HEK293 (cell line): ENCODE results near the gene CORO7.

ENCODE experiments used
- BCL11A ChIP-seq: fragments of 450-650 bp; formaldehyde crosslinking; IDR thresholded peaks from 2 replicates; pipeline ENCODE4 v1.5.1; 2016; ENCODE audit warnings: low read depth, missing biosample characterization, missing genetic modification characterization
- BCL11B ChIP-seq: fragments of 450-650 bp; formaldehyde crosslinking; IDR thresholded peaks from 2 replicates; pipeline ENCODE4 v1.5.1; 2016; ENCODE audit warnings: low read depth, missing biosample characterization, missing genetic modification characterization
- GLIS1 ChIP-seq: fragments of 450-650 bp; formaldehyde crosslinking; IDR thresholded peaks from 2 replicates; pipeline ENCODE4 v1.5.1; 2016; ENCODE audit warnings: missing biosample characterization, missing genetic modification characterization
- HOXC10 ChIP-seq: sonication (generic); formaldehyde crosslinking; IDR thresholded peaks from 2 replicates; pipeline ENCODE4 v1.8.1; 2023; ENCODE audit warnings: mild to moderate bottlenecking, missing genetic modification reagents
- KLF7 ChIP-seq: fragments of 450-650 bp; formaldehyde crosslinking; IDR thresholded peaks from 2 replicates; pipeline ENCODE4 v1.5.1; 2016; ENCODE audit warnings: missing biosample characterization, missing genetic modification characterization, borderline replicate concordance
- KLF9 ChIP-seq: fragments of 450-650 bp; formaldehyde crosslinking; IDR thresholded peaks from 2 replicates; pipeline ENCODE4 v1.5.1; 2016; ENCODE audit warnings: missing biosample characterization, missing genetic modification characterization, low read depth
- SP3 ChIP-seq: fragments of 450-650 bp; formaldehyde crosslinking; IDR thresholded peaks from 2 replicates; pipeline ENCODE4 v1.5.1; 2016; ENCODE audit warnings: missing biosample characterization, missing genetic modification characterization
- ZBTB21 ChIP-seq: fragments of 450-650 bp; formaldehyde crosslinking; IDR thresholded peaks from 2 replicates; pipeline ENCODE4 v1.5.1; 2017; ENCODE audit warnings: missing biosample characterization, missing genetic modification characterization
- ZNF169 ChIP-seq: fragments of 450-650 bp; formaldehyde crosslinking; IDR thresholded peaks from 2 replicates; pipeline ENCODE4 v1.5.1; 2016; ENCODE audit warnings: missing biosample characterization, missing genetic modification characterization
- ZNF214 ChIP-seq: fragments of 450-650 bp; formaldehyde crosslinking; IDR thresholded peaks from 2 replicates; pipeline ENCODE4 v1.5.1; 2017; ENCODE audit warnings: missing biosample characterization, mild to moderate bottlenecking, missing genetic modification characterization, borderline replicate concordance
- ZNF658 ChIP-seq: fragments of 450-650 bp; formaldehyde crosslinking; IDR thresholded peaks from 2 replicates; pipeline ENCODE4; 2016; ENCODE audit warnings: missing biosample characterization, missing genetic modification characterization
- ZSCAN30 ChIP-seq: fragments of 450-650 bp; IDR thresholded peaks from 2 replicates; pipeline ENCODE4 v1.5.1; 2018; ENCODE audit warnings: missing biosample characterization, mild to moderate bottlenecking, missing genetic modification characterization, moderate library complexity
- TF ChIP-seq, protein P1 (sequence below): fragments of 450-650 bp; formaldehyde crosslinking; IDR thresholded peaks from 2 replicates; pipeline ENCODE4 v1.5.1; 2016; ENCODE audit warnings: missing biosample characterization, missing genetic modification characterization
- TF ChIP-seq, protein P2 (sequence below): fragments of 450-650 bp; formaldehyde crosslinking; IDR thresholded peaks from 2 replicates; pipeline ENCODE4 v1.5.1; 2016; ENCODE audit warnings: missing biosample characterization, missing genetic modification characterization
- TF ChIP-seq, protein P3 (sequence below): fragments of 450-650 bp; IDR thresholded peaks from 2 replicates; pipeline ENCODE4 v1.5.1; 2018; ENCODE audit warnings: missing biosample characterization, mild to moderate bottlenecking, missing genetic modification characterization
- TF ChIP-seq, protein P4 (sequence below): fragments of 450-650 bp; formaldehyde crosslinking; IDR thresholded peaks from 2 replicates; pipeline ENCODE4 v1.5.1; 2017; ENCODE audit warnings: missing biosample characterization, missing genetic modification characterization
- TF ChIP-seq, protein P5 (sequence below): fragments of 450-650 bp; formaldehyde crosslinking; IDR thresholded peaks from 2 replicates; pipeline ENCODE4 v1.5.1; 2016; ENCODE audit warnings: missing biosample characterization, missing genetic modification characterization
- TF ChIP-seq, protein P6 (sequence below): fragments of 450-650 bp; formaldehyde crosslinking; IDR thresholded peaks from 2 replicates; pipeline ENCODE4 v1.5.0; 2017; ENCODE audit warnings: missing biosample characterization, missing genetic modification characterization, borderline replicate concordance

CORO7 gene

DNA sequence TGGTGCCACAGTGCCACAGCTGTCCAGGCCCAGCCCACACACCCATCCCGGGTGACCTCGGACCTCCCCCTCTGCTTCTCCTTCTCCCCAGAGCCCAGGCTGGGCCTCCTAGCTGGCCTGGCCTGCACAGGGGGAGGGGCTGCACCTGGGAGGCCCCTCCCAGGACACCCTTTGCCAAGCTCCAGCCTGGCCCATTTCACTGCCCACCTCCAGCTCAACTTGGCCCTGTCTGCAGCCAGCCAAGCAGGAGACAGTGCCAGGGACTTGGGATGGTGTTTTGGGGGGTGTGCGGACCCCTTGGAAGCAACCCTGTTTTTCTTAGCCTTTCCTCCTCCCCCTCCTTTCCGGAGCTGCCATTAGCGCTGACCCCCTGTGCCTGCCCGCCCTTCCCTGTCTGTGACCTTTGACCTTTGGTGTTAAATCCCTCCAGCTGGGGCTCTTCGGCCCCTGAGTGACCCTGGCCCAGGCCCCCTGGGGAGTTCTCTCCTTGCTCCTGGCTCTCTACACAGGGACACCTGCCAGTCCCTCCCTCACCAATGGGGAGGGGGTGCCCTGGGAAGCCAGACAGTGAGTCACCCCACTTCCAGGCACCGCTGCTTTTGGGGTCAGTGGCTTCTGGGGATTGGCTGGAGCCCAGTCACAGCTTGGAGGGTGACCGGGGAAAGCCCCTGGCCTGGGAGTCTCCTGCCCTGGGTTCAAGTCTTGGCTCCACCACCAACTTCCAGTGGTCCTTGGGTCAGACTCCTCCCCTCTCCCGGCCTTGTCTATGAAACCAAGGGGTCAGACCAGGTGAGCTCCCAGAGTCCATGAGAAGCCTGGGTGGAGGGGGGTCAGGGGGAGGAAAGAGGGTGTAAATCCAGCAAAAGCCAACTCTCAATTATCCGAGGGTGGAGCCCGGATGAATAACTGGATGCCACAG is 98.6 kb downstream of the CORO7 start (continued):
- TF ChIP-seq, protein P1, sequence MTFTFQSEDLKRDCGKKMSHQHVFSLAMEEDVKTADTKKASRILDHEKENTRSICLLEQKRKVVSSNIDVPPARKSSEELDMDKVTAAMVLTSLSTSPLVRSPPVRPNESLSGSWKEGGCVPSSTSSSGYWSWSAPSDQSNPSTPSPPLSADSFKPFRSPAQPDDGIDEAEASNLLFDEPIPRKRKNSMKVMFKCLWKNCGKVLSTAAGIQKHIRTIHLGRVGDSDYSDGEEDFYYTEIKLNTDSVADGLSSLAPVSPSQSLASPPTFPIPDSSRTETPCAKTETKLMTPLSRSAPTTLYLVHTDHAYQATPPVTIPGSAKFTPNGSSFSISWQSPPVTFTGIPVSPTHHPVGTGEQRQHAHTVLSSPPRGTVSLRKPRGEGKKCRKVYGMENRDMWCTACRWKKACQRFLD (tag by site-specific recombination), result no peak
- TF ChIP-seq ZSCAN30 (tag by site-specific recombination) (no peak), KLF7 (tag by site-specific recombination) (no peak), GLIS1 (tag by site-specific recombination) (peak; percentile 32; the same call in 1 of the 2 replicates), BCL11A (tag by site-specific recombination) (peak; percentile 64), KLF9 (no peak), BCL11B (tag by site-specific recombination) (peak; percentile 93), SP3 (tag by site-specific recombination) (peak; percentile 17; the same call in 1 of the 2 replicates), ZBTB21 (tag by site-specific recombination) (no peak), ZNF658 (tag by site-specific recombination) (no peak), ZNF169 (tag by site-specific recombination) (no peak), HOXC10 (CRISPR knock-in tag) (no peak), ZNF214 (tag by site-specific recombination) (no peak)
- TF ChIP-seq, protein P2, sequence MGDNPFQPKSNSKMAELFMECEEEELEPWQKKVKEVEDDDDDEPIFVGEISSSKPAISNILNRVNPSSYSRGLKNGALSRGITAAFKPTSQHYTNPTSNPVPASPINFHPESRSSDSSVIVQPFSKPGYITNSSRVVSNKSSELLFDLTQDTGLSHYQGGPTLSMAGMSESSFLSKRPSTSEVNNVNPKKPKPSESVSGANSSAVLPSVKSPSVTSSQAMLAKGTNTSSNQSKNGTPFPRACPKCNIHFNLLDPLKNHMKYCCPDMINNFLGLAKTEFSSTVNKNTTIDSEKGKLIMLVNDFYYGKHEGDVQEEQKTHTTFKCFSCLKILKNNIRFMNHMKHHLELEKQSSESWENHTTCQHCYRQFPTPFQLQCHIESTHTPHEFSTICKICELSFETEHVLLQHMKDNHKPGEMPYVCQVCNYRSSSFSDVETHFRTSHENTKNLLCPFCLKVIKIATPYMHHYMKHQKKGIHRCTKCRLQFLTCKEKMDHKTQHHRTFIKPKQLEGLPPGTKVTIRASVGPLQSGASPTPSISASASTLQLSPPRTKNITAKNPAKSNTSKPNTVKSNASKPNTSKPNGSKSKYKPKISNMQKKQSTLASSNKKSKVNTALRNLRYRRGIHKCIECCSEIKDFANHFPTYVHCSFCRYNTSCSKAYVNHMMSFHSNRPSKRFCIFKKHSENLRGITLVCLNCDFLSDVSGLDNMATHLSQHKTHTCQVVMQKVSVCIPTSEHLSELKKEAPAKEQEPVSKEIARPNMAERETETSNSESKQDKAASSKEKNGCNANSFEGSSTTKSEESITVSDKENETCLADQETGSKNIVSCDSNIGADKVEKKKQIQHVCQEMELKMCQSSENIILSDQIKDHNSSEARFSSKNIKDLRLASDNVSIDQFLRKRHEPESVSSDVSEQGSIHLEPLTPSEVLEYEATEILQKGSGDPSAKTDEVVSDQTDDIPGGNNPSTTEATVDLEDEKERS, result no peak
- TF ChIP-seq, protein P3, sequence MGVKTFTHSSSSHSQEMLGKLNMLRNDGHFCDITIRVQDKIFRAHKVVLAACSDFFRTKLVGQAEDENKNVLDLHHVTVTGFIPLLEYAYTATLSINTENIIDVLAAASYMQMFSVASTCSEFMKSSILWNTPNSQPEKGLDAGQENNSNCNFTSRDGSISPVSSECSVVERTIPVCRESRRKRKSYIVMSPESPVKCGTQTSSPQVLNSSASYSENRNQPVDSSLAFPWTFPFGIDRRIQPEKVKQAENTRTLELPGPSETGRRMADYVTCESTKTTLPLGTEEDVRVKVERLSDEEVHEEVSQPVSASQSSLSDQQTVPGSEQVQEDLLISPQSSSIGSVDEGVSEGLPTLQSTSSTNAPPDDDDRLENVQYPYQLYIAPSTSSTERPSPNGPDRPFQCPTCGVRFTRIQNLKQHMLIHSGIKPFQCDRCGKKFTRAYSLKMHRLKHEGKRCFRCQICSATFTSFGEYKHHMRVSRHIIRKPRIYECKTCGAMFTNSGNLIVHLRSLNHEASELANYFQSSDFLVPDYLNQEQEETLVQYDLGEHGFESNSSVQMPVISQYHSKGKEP (tag by site-specific recombination), result no peak
- TF ChIP-seq, protein P4, sequence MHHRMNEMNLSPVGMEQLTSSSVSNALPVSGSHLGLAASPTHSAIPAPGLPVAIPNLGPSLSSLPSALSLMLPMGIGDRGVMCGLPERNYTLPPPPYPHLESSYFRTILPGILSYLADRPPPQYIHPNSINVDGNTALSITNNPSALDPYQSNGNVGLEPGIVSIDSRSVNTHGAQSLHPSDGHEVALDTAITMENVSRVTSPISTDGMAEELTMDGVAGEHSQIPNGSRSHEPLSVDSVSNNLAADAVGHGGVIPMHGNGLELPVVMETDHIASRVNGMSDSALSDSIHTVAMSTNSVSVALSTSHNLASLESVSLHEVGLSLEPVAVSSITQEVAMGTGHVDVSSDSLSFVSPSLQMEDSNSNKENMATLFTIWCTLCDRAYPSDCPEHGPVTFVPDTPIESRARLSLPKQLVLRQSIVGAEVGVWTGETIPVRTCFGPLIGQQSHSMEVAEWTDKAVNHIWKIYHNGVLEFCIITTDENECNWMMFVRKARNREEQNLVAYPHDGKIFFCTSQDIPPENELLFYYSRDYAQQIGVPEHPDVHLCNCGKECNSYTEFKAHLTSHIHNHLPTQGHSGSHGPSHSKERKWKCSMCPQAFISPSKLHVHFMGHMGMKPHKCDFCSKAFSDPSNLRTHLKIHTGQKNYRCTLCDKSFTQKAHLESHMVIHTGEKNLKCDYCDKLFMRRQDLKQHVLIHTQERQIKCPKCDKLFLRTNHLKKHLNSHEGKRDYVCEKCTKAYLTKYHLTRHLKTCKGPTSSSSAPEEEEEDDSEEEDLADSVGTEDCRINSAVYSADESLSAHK (tag by site-specific recombination), result no peak
- TF ChIP-seq, protein P5, sequence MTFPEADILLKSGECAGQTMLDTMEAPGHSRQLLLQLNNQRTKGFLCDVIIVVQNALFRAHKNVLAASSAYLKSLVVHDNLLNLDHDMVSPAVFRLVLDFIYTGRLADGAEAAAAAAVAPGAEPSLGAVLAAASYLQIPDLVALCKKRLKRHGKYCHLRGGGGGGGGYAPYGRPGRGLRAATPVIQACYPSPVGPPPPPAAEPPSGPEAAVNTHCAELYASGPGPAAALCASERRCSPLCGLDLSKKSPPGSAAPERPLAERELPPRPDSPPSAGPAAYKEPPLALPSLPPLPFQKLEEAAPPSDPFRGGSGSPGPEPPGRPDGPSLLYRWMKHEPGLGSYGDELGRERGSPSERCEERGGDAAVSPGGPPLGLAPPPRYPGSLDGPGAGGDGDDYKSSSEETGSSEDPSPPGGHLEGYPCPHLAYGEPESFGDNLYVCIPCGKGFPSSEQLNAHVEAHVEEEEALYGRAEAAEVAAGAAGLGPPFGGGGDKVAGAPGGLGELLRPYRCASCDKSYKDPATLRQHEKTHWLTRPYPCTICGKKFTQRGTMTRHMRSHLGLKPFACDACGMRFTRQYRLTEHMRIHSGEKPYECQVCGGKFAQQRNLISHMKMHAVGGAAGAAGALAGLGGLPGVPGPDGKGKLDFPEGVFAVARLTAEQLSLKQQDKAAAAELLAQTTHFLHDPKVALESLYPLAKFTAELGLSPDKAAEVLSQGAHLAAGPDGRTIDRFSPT (tag by site-specific recombination), result no peak
- TF ChIP-seq, protein P6, sequence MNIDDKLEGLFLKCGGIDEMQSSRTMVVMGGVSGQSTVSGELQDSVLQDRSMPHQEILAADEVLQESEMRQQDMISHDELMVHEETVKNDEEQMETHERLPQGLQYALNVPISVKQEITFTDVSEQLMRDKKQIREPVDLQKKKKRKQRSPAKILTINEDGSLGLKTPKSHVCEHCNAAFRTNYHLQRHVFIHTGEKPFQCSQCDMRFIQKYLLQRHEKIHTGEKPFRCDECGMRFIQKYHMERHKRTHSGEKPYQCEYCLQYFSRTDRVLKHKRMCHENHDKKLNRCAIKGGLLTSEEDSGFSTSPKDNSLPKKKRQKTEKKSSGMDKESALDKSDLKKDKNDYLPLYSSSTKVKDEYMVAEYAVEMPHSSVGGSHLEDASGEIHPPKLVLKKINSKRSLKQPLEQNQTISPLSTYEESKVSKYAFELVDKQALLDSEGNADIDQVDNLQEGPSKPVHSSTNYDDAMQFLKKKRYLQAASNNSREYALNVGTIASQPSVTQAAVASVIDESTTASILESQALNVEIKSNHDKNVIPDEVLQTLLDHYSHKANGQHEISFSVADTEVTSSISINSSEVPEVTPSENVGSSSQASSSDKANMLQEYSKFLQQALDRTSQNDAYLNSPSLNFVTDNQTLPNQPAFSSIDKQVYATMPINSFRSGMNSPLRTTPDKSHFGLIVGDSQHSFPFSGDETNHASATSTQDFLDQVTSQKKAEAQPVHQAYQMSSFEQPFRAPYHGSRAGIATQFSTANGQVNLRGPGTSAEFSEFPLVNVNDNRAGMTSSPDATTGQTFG (tag by site-specific recombination), result no peak
